Activated CD4-positive, CD25-positive, alpha-beta regulatory T cell treated with anti-CD3 and anti-CD28 coated beads, Interleukin-2, amount 50 U/mL, for 24 hours (primary cell): Measurements from ENCODE around the gene FAM200B.

Experiments
- ATAC-seq, 2 donors: fragments of 150-1000 bp; cut with Tn5 transposase; one replicate each; pipeline ENCODE4 v1.10.0; 2021; ENCODE audit warnings: mild to moderate bottlenecking in 1 of 2, moderate library complexity in 1 of 2

FAM200B gene

GRCh38 chr4:15668566-15669435 lies 12.8 kb upstream of the FAM200B start:
- no peak for ATAC-seq

- ATAC-seq, result no peak
Measured at GRCh38 chr4:15670576-15670975, 11.1 kb upstream of the FAM200B start.

GRCh38 chr4:15672101-15672500 lies 9.5 kb upstream of the FAM200B start:
- no peak for ATAC-seq

- ATAC-seq, result no peak
Measured at GRCh38 chr4:15673337-15673736, 8.3 kb upstream of the FAM200B start.

GRCh38 chr4:15674046-15674445 lies 7.6 kb upstream of the FAM200B start:
- ATAC-seq, result no peak

GRCh38 chr4:15674926-15675325 lies 6.7 kb upstream of the FAM200B start:
- no peak for ATAC-seq

GRCh38 chr4:15675356-15675755 lies 6.3 kb upstream of the FAM200B start:
- no peak for ATAC-seq

- ATAC-seq, result no peak
Measured at GRCh38 chr4:15676039-15676438, 5.6 kb upstream of the FAM200B start.

- ATAC-seq, result no peak
Measured at GRCh38 chr4:15676899-15677298, 4.7 kb upstream of the FAM200B start.

- ATAC-seq, result no peak
Measured at GRCh38 chr4:15677507-15677988, 4.1 kb upstream of the FAM200B start.

GRCh38 chr4:15681067-15681371 lies 608 bp upstream of the FAM200B start:
- no peak for ATAC-seq

- peak in 1 of 2 donors; percentile 7 for ATAC-seq
Measured at GRCh38 chr4:15682242-15683142, 865 bp downstream of the FAM200B start.

- no peak for ATAC-seq
Measured at GRCh38 chr4:15683143-15683495, 1.5 kb downstream of the FAM200B start.

GRCh38 chr4:15684498-15684897 lies 2.9 kb downstream of the FAM200B start:
- no peak for ATAC-seq

- no peak for ATAC-seq
Measured at GRCh38 chr4:15688051-15688450, 6.4 kb downstream of the FAM200B start.

GRCh38 chr4:15689540-15689939 lies 7.9 kb downstream of the FAM200B start:
- ATAC-seq, result no peak

GRCh38 chr4:15690020-15690809 lies 8.6 kb downstream of the FAM200B start:
- no peak for ATAC-seq

- ATAC-seq, result no peak
Measured at GRCh38 chr4:15691346-15692135, 9.9 kb downstream of the FAM200B start.

GRCh38 chr4:15692602-15693001 lies 11.0 kb downstream of the FAM200B start:
- no peak for ATAC-seq

GRCh38 chr4:15694431-15694830 lies 12.8 kb downstream of the FAM200B start:
- no peak for ATAC-seq

GRCh38 chr4:15695240-15695699 lies 13.6 kb downstream of the FAM200B start:
- no peak for ATAC-seq

- ATAC-seq, result no peak
Measured at GRCh38 chr4:15695729-15696128, 14.1 kb downstream of the FAM200B start.
